ENCODE measurements around the gene SMYD3. TPM values are rescaled to one million over a fixed set of nuclear protein-coding genes. Genes with fewer than 3 reads are reported as not detected.

SMYD3 gene
- total and polyA plus RNA-seq, 9 of the 15 experiments (the other 6 are each of a cell fraction or from before 2014, with no cell fraction given) = 128 to 440 (median 197) TPM

GRCh38 chr1:246492611-246493245 lies 14.4 kb downstream of the SMYD3 start (continued):
- TF ChIP-seq ARID3A (IDR thresholded peaks at IDR 0.05; ENCODE audit: borderline replicate concordance, low read depth, low read length) = 0 out of 2 replicates have a peak, but pooled peaks have one; percentile 43
- peak; percentile 96 for TF ChIP-seq MEF2A (IDR thresholded peaks at IDR 0.05; ENCODE audit: control insufficient read depth, low read depth, low read length)
- no peak for TF ChIP-seq ZC3H11A (IDR thresholded peaks at IDR 0.05; ENCODE audit: low read depth, low read length)
- TF ChIP-seq HOXB6 (CRISPR knock-in tag; IDR thresholded peaks at IDR 0.05; ENCODE audit: borderline replicate concordance) = no peak
- 0 out of 2 replicates have a peak, but pooled peaks have one; percentile 22 for TF ChIP-seq ZNF766 (CRISPR knock-in tag; conservative IDR thresholded peaks at IDR 0.05)
- no peak for TF ChIP-seq ZNF41 (CRISPR knock-in tag; conservative IDR thresholded peaks at IDR 0.05)
- peak; percentile 94 for TF ChIP-seq REST (IDR thresholded peaks at IDR 0.05; ENCODE audit: borderline replicate concordance)
- no peak for TF ChIP-seq REST (CRISPR knock-in tag; IDR thresholded peaks at IDR 0.05; ENCODE audit: low read depth)
- 0 out of 2 replicates have a peak, but pooled peaks have one; percentile 21 for TF ChIP-seq SMARCA4 (IDR thresholded peaks at IDR 0.05)
- peak; percentile 92; the same call in 1 of the 2 replicates for TF ChIP-seq STAG1 (CRISPR knock-in tag; IDR thresholded peaks at IDR 0.05; ENCODE audit: borderline replicate concordance)
- peak; percentile 74 for TF ChIP-seq SMC3 (conservative IDR thresholded peaks at IDR 0.05; ENCODE audit: insufficient read depth, low read depth, low read length)
- 0 out of 2 replicates have a peak, but pooled peaks have one; percentile 14 for TF ChIP-seq JUN (IDR thresholded peaks at IDR 0.05; ENCODE audit: borderline replicate concordance, low read depth, low read length)
- TF ChIP-seq JUN (CRISPR knock-in tag; IDR thresholded peaks at IDR 0.05; ENCODE audit: borderline replicate concordance) = no peak
- peak in 1 of 2 experiments; percentile 22; a peak in 1 of 4 replicates for TF ChIP-seq ARNT (IDR thresholded peaks at IDR 0.05)
- no peak for TF ChIP-seq ERF (CRISPR knock-in tag; IDR thresholded peaks at IDR 0.05)
- TF ChIP-seq KDM2B (CRISPR knock-in tag; IDR thresholded peaks at IDR 0.05) = no peak

Measured in K562 (cell line).